ENCODE data around the gene ACSF2.
A peak's percentile ranks its signal among the peaks of the same experiment; 100 is the strongest.
"Not testable (repeated sequence)": the region's sequence is repeated elsewhere in the genome, so short reads cannot be mapped to it uniquely, and the experiment has no call there.

ACSF2 gene, protein sequence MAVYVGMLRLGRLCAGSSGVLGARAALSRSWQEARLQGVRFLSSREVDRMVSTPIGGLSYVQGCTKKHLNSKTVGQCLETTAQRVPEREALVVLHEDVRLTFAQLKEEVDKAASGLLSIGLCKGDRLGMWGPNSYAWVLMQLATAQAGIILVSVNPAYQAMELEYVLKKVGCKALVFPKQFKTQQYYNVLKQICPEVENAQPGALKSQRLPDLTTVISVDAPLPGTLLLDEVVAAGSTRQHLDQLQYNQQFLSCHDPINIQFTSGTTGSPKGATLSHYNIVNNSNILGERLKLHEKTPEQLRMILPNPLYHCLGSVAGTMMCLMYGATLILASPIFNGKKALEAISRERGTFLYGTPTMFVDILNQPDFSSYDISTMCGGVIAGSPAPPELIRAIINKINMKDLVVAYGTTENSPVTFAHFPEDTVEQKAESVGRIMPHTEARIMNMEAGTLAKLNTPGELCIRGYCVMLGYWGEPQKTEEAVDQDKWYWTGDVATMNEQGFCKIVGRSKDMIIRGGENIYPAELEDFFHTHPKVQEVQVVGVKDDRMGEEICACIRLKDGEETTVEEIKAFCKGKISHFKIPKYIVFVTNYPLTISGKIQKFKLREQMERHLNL

DNA sequence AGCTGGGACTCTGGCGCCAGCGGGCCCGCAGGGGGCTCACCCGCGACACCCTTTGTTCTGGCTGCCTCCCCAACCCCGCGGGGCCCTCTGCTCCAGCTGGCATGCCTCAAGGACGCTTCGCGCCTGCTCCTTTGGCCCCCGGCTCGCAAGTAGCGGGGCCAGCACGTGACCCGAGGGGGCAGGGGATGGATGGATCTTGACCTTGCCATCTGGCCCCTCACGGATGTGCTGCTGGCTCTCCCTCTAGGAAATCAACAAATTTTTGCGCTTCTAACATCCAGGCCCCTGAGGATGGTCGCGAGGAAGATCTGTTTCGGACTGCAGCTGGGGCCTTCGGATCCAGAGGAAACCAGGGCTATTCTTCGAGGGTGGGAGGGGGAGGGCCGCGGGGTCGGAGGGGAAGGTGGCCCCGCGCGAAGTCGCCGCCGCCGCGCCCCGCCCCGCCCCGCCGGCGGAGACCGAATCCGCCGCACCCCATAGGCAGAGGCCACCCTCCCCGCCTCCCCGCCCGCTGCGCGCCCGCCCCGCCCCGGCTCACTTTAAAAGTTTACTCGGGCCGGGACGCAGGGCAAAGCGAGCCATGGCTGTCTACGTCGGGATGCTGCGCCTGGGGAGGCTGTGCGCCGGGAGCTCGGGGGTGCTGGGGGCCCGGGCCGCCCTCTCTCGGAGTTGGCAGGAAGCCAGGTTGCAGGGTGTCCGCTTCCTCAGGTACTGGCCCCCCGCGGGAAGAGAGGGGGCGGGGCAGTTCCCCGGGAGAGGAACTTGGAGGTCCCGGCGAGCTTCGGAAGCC is at the start of gene ACSF2:
ACSF2 (plus strand) TSS at position 537 of the 790 bp plus-strand sequence; CDS start at position 581, 44 bp downstream.
- no peak for DNase-seq

DNA sequence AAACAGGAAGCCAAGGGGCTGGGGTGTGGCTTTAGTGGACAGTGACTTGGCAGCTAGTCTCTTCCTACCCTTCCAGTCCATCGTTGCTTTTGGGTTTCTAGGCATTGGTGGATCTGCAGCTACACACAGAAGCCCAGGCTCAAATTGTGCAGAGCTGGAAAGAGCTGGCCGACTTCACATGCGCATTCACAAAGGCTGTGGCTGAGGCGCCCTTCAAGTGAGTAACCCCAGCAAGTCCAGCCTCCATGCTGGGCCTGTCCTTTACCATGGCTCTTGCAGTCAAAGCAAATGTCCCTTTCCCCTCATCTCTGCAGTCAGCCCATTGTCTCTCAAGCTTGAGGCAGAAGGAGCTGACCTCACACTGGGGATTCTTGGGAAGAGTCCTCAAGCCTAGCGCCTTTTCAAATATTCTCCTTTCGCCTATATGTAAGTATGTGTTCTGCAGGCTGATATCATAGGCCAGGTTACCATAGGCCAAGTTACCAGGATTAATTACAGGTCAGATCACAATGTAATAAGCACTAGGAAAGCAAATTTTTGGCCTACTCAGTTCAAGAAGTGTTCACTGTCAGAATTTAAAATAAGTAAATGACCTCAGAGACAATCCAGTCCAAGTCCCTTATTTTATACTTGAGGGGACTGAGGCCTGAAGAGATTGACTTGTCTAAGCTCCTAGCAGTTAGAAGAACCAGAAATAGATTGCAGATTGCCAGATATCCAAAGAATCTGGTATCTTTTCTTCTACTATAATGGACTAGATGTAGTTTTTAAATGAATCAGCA is 46.5 kb upstream of the ACSF2 start:
- DNase-seq = no peak

DNA sequence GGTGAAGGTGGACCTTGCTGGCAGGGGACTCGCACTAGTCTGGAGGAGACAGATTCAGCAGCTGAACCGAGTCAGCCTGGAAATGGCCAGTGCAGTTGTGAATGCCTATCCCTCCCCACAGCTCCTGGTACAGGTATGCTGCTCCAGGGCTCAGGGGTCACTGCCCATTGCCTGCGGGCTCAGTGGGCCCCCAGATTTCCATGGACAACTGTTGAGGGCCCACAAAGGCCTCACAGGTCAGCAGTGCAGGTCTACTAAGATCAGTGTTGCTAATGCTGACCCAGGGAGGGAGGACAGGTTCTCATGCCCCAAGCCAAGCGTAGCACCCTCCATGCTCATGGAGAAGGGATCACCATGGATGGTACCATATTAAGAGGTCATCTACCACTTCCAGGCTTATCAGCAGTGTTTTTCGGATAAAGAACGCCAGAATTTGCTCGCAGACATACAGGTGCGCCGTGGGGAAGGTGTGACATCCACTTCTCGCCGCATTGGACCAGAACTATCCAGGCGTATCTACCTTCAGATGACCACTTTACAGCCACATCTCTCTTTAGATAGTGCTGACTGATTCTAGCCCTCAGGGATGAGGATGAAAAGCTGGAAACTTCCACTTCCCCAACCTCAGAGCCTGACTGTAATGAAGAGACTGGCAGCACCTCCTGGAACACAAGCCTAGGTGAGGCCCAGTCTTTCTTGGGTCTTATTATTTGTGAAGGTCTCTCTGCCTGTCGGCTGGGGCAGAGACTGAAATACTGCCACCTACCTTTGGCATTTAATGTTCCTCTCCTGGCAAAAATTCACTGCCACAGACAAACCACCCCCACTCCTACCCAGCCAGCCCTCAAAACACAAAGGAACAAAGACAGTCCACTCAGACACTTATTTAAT is 45.4 kb upstream of the ACSF2 start:
- DNase-seq = no peak

DNA sequence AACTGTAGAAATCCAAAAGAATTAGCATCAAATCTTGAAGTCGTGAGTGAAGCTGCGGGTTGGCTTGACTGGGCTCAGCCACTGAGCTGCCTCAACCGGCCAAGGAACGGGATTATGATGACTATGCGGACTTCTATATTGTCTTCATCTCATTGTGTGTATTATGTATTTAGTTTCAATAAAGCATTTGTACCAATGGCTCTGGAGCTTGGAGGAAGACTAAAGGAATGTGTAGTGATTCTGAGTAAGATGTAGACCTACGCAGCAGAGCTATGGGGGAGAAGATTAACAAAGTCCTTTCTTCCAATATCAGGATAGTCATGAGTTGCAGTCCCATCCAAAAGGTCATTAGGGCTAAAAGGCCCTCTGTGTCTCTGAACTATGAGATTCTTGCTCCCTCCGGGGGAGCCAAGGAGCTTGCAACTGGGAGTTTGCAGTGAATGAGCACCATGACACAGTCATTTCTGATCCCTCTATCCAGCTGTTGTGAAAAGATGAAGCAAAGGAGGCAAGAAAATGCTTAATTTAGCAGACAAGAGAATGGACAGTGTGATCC is 44.7 kb upstream of the ACSF2 start:
- no peak for DNase-seq

DNA sequence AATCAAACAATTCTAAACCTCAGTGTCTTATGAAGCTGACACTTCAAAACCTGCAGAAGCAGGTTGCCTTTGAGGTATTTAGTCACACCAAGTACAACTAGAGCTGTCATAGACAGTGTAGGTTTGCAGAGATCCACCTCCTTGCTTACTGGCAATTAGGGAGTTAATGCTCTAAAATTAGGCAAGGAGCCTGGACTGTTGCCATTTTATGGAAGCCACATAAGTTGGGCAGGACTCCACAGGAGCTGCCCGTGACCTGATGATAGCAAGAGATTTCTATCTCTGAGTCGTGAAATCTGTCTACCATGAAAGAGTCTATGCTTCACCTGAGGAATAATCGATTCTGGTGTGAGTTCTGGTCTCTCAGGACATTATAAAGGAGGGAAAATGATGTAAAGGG is 44.1 kb upstream of the ACSF2 start:
- no peak for DNase-seq

DNA sequence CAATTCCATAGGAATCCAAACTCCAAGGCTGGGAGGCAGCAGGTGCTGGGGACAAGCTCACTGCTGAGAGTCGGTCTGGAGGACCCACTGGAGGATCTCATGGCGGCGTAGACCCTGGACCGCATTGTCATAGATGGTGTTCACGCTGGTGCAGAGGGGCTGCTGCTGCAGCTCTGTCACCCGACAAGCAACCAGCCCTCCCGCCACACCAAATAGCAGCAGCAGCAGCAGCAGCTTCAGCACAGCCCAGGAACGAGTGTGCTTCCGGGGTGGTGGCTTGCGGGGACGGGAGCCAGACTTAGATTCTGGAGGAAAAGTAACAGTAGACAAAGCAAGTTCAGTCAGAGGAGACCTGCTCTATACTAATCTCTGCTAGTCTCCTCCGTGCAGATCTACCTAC is 43.1 kb upstream of the ACSF2 start:
- DNase-seq = no peak

DNA sequence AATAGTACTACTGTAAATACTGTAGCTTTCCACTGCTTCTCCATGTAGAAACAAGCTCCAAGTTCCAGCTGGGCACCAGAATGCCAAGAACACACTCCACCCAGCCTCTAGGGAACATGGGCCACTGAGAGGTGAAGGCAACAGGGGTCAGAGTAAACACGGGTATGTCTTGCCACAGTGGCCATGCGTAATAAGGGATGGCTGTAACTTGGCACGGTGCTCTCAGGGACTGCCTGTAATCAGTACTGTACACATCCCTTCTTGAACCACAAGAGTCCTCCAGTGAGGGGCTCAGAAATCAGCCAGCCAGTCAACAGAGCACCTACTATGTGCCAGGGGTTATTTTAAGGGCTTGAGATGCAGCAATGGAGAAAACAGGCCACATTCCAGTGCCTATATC is 39.5 kb upstream of the ACSF2 start:
- no peak for DNase-seq

DNA sequence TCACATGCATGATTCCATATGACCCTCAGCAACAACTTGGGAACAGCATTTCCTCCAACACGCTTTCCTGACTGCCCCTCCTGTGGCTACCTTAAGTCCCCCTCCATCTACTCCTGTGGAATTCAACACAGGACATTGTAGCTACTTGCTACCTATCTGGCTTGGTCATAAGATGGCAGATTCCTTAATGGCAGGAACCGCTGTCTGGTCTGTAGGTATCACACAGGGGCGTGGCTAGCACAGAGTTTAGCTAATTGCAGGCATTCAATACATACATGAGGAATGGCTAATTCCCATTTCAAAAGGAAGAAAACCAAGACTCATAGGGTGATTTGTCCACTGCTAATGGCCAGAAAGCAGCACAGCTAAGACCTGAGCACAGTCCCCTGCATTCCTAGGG is 37.3 kb upstream of the ACSF2 start:
- no peak for DNase-seq

DNA sequence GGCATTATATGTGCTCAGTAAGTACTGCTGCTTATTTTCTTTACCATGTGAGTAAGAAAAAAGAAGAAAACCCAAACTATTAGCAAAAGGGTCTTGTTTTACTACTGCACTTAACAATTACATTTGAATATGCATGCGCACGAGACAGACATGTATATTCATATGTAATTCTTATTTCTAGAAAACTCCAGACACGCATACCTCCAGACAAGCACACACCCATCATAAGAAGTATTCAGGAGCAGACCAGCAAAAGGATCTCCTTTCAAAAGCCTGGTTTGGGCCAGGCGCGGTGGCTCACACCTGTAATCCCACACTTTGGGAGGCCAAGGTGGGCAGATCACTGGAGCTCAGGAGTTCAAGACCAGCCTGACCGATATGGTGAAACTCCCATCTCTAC is 36.5 kb upstream of the ACSF2 start:
- DNase-seq = no peak

DNA sequence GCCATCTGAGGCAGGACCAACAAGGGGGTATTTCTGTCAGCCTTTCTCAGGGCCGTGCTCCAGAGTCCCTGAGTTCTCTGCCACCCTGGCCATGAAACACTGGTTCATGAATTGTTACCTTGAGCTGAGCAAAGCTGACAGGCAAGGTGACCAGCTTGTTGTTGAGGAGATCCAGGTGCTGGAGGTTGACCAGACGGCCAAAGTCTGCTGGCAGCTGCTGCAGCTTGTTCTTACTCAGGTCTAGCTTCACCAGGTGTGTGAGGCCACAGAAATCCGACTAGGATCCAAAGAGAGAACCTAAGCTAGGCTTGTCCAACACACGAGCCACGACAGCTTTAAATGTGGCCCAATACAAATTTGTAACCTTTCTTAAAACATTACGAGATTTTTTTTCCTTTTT is 33.4 kb upstream of the ACSF2 start:
- DNase-seq = no peak

DNA sequence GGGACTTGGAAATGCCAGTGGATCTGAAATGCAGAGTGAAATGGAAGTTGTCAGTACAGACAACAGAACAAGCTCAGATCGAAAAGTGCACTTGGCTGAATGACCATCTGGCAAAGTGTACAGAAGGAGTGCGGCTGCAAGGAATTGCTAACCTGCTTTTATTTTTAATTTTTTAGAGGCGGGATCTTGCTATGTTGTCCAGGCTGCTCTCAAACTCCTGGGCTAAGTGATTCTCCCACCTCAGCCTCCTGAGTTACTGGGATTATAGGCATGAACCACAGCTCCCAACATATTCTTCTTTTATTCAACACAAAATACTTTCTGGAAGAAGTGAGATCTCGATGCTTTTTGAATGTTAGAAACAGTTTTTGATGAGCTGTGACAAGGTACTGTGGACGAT is 32.3 kb upstream of the ACSF2 start:
- no peak for DNase-seq

DNA sequence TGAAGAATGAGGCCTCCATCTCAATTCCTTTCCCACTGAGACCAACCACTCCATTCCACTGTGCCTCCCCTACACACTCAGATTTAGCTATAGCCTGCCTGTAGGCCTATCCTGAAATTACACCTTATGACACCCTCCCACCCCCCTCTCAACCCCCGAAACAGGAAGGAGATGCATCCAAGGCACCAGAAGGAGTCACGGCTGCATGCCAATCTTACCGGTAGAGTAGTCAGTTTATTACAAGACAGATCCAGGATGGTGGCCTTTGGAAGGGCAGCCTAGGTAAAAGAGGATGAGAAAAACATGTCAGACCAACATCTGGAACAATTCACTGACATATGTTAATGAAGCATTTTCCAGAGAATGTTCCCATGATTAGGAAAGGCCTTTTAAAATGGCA is 31.3 kb upstream of the ACSF2 start:
- no peak for DNase-seq

DNA sequence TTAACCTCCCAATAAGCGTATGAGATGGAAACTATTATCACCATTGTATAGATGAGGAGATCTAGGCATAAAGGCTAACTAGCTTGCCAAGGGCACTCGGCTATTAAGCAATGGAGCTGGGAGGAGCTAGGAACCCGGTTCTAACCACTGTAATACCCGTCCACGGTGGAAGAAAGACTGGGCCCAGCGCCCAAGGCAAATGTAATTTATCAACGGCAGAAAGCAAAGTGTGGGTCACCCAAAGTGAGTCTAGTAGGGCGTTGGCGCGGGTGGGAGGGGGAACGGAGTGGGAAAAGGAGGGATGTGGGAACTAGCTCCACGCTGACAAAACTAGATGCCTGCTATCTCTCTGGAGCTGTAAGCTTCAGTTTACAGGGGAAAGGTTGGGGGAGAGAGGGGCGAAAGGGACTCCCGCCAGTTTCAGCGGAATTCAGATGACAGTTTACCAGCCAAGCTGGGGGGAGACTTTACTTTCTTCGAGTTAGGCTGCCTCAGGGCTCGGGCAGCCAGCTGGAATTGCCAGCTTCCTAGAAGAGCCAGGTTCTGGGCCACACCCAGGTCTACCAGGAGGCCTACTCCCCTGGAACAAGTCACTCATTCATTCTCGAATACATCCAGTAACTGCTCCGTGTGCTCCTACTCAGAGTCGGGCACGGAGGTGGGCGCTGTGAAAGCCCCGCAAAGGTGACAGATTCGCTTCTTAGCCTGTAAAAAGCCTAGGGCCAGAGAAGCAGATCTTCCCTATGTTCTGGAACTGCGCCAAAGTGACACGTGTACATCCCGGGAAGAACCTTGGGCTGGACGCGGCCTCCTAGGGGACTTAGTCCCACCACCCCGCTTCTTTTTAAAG is 29.5 kb upstream of the ACSF2 start:
- no peak for DNase-seq

DNA sequence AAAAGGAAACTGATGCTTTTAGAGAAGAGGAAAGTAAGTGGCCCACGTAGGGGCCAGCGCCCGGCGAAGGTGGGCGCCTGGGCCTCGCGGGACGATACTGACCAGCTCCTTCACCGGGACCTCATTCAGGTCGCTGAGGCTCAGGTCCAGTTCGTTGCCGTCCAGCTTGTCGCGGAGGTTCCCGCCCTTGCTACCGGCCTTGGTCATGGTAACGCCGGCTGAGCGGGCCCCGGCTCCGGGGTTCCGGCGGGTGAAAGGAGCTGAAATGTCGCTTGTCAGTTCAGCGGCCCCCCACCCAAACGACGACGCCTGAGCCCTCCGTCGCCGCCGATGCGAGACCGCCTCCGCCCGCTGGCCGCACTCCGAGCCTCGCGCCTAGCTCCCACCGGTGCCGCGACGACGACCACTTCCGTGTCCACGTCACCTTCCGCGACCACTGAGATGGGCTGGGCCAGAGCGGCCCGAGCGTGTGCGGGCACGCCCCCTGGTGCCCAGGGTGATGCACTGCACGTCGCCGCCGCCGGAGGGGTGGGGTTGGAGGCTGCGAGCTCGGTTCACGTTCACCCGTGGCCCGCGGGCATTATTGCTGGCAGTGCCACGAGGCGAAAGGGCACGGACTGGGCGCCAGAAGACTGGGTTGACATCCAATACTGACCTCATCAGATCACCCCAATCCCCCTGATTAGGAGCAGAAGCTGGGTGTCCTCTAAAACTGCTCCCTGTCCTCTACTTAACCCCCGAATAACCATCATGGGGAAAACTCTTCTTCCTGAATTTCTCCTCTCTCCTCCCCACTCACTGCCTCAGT is 28.7 kb upstream of the ACSF2 start, which contains the start of gene LRRC59:
LRRC59 (minus strand) TSS at position 413 of the 808 bp plus-strand sequence; CDS start at position 207, 206 bp downstream.
- peak; percentile 71 for DNase-seq

DNA sequence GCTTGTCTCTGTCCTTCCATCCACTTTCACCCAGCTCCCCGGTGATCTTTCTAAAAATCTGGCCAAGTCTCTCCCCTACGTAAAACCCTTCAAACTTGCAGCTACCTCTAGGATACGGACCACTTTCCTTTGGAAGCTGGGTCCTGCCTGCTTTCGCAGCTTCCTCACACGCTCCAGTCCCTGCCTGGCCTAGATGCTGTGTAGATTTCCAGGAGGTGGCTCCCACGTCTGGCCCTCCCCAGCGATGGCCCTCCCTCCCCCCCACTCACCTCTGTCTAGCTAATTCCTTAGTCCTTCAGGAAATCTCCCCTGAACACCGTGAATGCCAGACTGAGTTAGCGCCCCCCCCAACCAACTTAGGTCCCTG is 28.1 kb upstream of the ACSF2 start:
- DNase-seq = no peak

DNA sequence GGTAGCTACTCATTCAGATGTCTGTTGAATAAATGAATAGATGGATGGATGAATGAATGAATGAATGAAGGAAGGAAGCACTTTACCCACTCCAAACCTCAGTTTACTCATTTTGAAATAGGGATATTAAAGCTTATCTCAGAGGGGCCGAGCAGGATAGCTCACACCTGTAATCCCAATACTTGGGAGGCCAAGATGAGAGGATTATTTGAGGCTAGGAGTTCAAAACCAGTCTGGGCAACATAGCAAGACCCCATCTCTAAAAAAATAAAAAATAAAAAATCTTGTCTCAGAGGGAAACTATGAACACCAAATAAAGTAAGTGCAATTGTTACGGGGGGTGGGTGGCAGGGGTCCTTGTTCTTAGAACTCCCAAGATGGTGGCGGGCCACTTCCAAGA is 27.3 kb upstream of the ACSF2 start:
- not testable (repeated sequence) for DNase-seq

DNA sequence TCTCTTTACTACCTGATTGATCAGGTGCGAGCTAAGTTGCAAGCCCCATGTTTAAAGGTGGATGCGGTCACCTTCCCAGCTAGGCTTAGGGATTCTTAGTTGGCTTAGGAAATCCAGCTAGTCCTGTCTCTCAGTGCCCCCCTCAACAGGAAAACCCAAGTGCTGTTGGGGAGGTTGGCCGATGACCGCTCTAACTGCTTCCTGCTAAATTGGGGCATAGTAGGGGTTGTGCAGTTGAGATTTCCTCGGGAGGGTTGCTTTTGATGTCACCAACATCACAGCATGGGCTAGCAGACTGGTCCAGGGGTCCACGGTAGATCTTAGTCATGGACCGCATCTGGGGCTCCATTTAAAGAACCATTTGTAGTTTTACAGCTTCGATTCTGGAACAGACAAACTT is 26.4 kb upstream of the ACSF2 start:
- not testable (repeated sequence) for DNase-seq

DNA sequence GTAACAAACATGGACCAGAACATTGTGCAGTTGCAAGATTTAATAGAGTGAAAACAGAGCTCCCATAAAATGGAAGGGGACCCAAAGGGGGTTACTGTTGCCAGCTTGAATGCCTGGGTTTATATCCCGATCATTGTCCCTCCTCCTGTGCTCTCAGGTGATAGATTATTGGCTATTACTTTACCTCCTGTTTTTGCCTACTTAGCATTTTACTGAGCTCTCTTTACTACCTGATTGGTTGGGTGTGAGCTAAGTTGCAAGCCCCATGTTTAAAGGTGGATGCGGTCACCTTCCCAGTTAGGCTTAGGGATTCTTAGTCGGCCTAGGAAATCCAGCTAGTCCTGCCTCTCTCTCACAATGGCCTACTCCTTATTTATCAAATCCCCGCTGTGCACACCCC is 20.7 kb upstream of the ACSF2 start:
- not testable (repeated sequence) for DNase-seq

DNA sequence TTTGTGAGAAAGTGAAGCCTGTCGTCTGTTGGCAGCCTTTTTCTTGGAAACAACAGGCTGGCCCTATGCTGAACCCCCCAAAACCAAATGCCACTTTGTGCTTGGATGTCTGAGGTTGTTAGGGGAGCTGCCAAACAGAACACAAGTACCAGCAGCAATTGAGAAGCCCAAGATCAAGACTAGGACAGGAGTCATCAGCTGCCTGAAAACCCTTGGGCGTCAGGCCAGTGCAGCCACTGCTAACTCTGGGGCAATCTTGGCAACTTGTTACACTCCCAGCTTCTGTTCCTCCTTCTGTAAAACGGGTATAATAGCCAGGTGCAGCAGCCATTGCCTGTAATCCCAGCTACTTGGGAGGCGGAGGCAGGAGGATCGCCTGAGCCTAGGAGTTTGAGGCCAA is 19.4 kb upstream of the ACSF2 start:
- DNase-seq = no peak

DNA sequence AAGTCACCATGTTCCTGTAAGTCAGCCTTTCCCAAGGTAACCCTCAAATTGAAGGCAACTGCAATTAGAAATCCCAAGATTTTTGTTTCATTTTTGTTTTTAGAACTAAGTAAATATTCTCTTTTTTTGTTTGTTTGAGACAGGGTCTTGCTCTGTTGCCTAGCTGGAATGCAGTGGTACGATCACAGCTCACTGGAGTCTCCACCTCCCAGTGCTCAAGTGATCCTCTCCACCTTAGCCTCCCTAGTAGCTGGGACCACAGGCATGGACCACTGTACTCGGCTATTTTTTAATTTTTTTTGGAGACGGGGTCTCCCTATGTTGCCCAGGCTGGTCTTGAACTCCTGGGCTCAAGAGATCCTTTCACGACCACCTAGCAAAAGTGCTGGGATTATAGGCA is 18.1 kb upstream of the ACSF2 start:
- no peak for DNase-seq

Data from NCI-H1105 (cell line).